GM12878 (cell line): ENCODE data around the gene ADAMTS19. TPM values are rescaled to one million over a fixed set of nuclear protein-coding genes. Genes with fewer than 3 reads are reported as not detected.
"Not testable (repeated sequence)": the region's sequence is repeated elsewhere in the genome, so short reads cannot be mapped to it uniquely, and the experiment has no call there.

ENCODE experiments used
- ATAC-seq: fragments of 200-7000 bp; cut with Tn5 transposase; 3 replicates; pipeline ENCODE4 v1.9.1; 2020; ENCODE audit warnings: mild to moderate bottlenecking, moderate library complexity
- BruUV-seq: library from RNA; stranded (reverse); fragments of 400-500 nt; replicated peaks from 2 replicates; lab custom pipeline; 2021; lab: Mats Ljungman, UMichigan
- CTCF ChIA-PET: fragments of 300-600 bp; sonication (Branson Sonifier 250); formaldehyde crosslinking; extraction: SDS; loops from one replicate; lab custom pipeline; 2021; ENCODE audit warnings: inconsistent platforms; lab: Yijun Ruan, JAX
- POLR2A ChIA-PET: fragments of 350-600 bp; formaldehyde crosslinking; extraction: SDS; loops from one replicate; lab custom pipeline; 2021; ENCODE audit warnings: inconsistent platforms; lab: Charles Lee
- RAD21 ChIA-PET: fragments of 300-600 bp; sonication (Branson Sonifier 250); formaldehyde crosslinking; loops from one replicate; lab custom pipeline; 2023; ENCODE audit warnings: antibody characterized with exemption; ENCODE audit not compliant: unreplicated experiment; lab: Charles Lee
- SMC1A ChIA-PET: fragments of 300-600 bp; sonication (Branson Sonifier 250); formaldehyde crosslinking; loops from one replicate; lab custom pipeline; 2023; ENCODE audit not compliant: unreplicated experiment, uncharacterized antibody; lab: Charles Lee
- DNase-seq: peaks from one replicate; pipeline ENCODE4 v3.0.0-alpha.2; 2011; ENCODE audit warnings: low read depth, low spot score
- FAIRE-seq: peaks from 3 replicates; lab custom pipeline; 2011; peaks lifted over from hg19 to GRCh38; lab: Jason Lieb, UNC
- H2AFZ ChIP-seq: 2 replicates; pipeline ENCODE4 v1.6.0; 2011; ENCODE audit warnings: low read depth, low read length, control low read depth; ENCODE audit not compliant: control insufficient read depth
- H3K27ac ChIP-seq: 2 replicates; pipeline ENCODE4 v1.5.1; 2011; ENCODE audit warnings: control low read depth; ENCODE audit not compliant: control insufficient read depth, insufficient read depth
- H3K27me3 ChIP-seq, 2 experiments: replicated peaks in 1 of 2; 2 replicates each; pipeline versions ENCODE4 v1.6.0 to v1.6.1; 2011; ENCODE audit warnings: low read length in 1 of 2; ENCODE audit not compliant: control insufficient read depth in 2 of 2, insufficient read depth in 2 of 2
- H3K36me3 ChIP-seq, 2 experiments: 2 replicates each; pipeline ENCODE4 v1.5.1; 2011; ENCODE audit warnings: low read length in 1 of 2; ENCODE audit not compliant: control insufficient read depth in 2 of 2, insufficient read depth in 2 of 2
- H3K4me1 ChIP-seq: 2 replicates; pipeline ENCODE4 v1.6.1; 2011; ENCODE audit warnings: mild to moderate bottlenecking, low read length, moderate library complexity, mixed read lengths; ENCODE audit not compliant: control insufficient read depth, insufficient read depth
- H3K4me2 ChIP-seq: 2 replicates; pipeline ENCODE4 v1.6.0; 2011; ENCODE audit warnings: control low read depth; ENCODE audit not compliant: control insufficient read depth, insufficient read depth
- H3K4me3 ChIP-seq: fragments of 200-600 bp; sonication (generic); 2 replicates; pipeline ENCODE4 v1.5.1; 2016
- H3K79me2 ChIP-seq: 2 replicates; pipeline ENCODE4 v1.6.0; 2011; ENCODE audit warnings: low read length; ENCODE audit not compliant: control insufficient read depth, insufficient read depth
- H3K9ac ChIP-seq: 2 replicates; pipeline ENCODE4 v1.8.0; 2011; ENCODE audit warnings: low read length, control low read depth, mixed read lengths; ENCODE audit not compliant: control insufficient read depth, insufficient read depth
- H3K9me3 ChIP-seq: replicated peaks from 3 replicates; pipeline ENCODE4 v1.5.1; 2011; ENCODE audit warnings: mild to moderate bottlenecking, low read length; ENCODE audit not compliant: control insufficient read depth, insufficient read depth
- H4K20me1 ChIP-seq: 2 replicates; pipeline ENCODE4 v1.6.0; 2011; ENCODE audit not compliant: control insufficient read depth, insufficient read depth
- EED ChIP-seq: sonication (generic); IDR thresholded peaks from 2 replicates; pipeline ENCODE4 v1.6.1; 2016; ENCODE audit warnings: antibody characterized with exemption, low read depth
- FOS ChIP-seq: IDR thresholded peaks from 3 replicates; pipeline ENCODE4 v1.6.1; 2011; ENCODE audit warnings: borderline replicate concordance; ENCODE audit not compliant: insufficient read length; ENCODE audit errors: extremely low read depth
- LARP7 ChIP-seq: fragments of 450-650 bp; IDR thresholded peaks from 2 replicates; pipeline ENCODE4 v1.6.1; 2017; ENCODE audit warnings: mild to moderate bottlenecking
- NRF1 ChIP-seq: conservative IDR thresholded peaks from 2 replicates; pipeline ENCODE4 v1.6.1; 2011; ENCODE audit warnings: mild to moderate bottlenecking, low read depth, low read length, improper control_type of control experiment
- SUZ12 ChIP-seq: fragments of 200-600 bp; sonication (generic); IDR thresholded peaks from one replicate; pipeline ENCODE4 v1.6.1; 2018; ENCODE audit warnings: antibody characterized with exemption, mild to moderate bottlenecking; ENCODE audit not compliant: unreplicated experiment
- YBX1 ChIP-seq: fragments of 450-650 bp; IDR thresholded peaks from 2 replicates; pipeline ENCODE4 v1.6.1; 2016; ENCODE audit warnings: antibody characterized with exemption
- ZNF622 ChIP-seq: fragments of 450-650 bp; IDR thresholded peaks from 2 replicates; pipeline ENCODE4 v1.6.1; 2017; ENCODE audit warnings: mild to moderate bottlenecking, inconsistent platforms
- WGBS: methylation state at CpG from one replicate; pipeline ENCODE4 v1.1.6; 2016; ENCODE audit warnings: low lambda C conversion rate; ENCODE audit not compliant: insufficient replicate concordance, insufficient coverage; ENCODE audit errors: missing lambda C conversion rate; 5-methylcytosine and 5-hydroxymethylcytosine counted together
- in situ Hi-C: fragments of 300-500 bp; cut with MboI; formaldehyde crosslinking; loops from 9 replicates; pipeline ENCODE4 v1.14.3; 2018; ENCODE audit warnings: mixed read lengths
- intact Hi-C: fragments of 100-400 bp; cut with micrococcal nuclease; formaldehyde crosslinking; loops from one replicate; pipeline ENCODE4 v1.14.2; 2022; ENCODE audit not compliant: unreplicated experiment
- polyA plus RNA-seq, 11 experiments: library from polyadenylated mRNA; depleted of rRNA in 4 of 11; unstranded in 6 of 11; stranded (reverse) in 5 of 11; fragments of >200 nt; fragmentation: Nextera tagmentation in 4 of 11; fragmentation: Illumina TruSeq in 1 of 11; extraction: Ambion mirVana in 4 of 11; extraction: Trizol in 1 of 11; gene quantifications; 1 replicate in 1 of 11; 2 replicates in 10 of 11; pipeline versions ENCODE4 v1.2.1 to v1.2.3, GENCODE V29; 2011 to 2016; ENCODE audit warnings: inconsistent platforms in 2 of 11, missing spikeins in 2 of 11, low read depth in 1 of 11
- total RNA-seq, 4 experiments: library from RNA; depleted of rRNA in 3 of 4; stranded (reverse); fragments of >200 nt in 3 of 4; fragmentation: Illumina TruSeq in 1 of 4; extraction: Trizol in 1 of 4; gene quantifications; 2 replicates each; pipeline versions ENCODE4 v1.2.1 to v1.2.3, GENCODE V29; 2013 to 2021
- TF ChIP-seq, protein P1 (sequence below): fragments of 450-650 bp; IDR thresholded peaks from 2 replicates; pipeline ENCODE4 v1.6.1; 2017; ENCODE audit warnings: low read depth, mild to moderate bottlenecking, moderate library complexity
- TF ChIP-seq, protein P2 (sequence below): IDR thresholded peaks from 2 replicates; pipeline ENCODE4 v1.6.1; 2011; ENCODE audit warnings: mild to moderate bottlenecking, low read depth, low read length, moderate library complexity; ENCODE audit not compliant: insufficient replicate concordance
- TF ChIP-seq, protein P3 (sequence below): IDR thresholded peaks from 2 replicates; pipeline ENCODE4 v1.6.1; 2011; ENCODE audit warnings: borderline replicate concordance, low read depth, mild to moderate bottlenecking, moderate library complexity, mixed read lengths, low read length; ENCODE audit not compliant: insufficient read depth; ENCODE audit errors: extremely low read length

The ADAMTS19 gene
- total and polyA plus RNA-seq, 10 of the 15 experiments (the other 5 are each of a cell fraction or from before 2014, with no cell fraction given) = not detected

DNA sequence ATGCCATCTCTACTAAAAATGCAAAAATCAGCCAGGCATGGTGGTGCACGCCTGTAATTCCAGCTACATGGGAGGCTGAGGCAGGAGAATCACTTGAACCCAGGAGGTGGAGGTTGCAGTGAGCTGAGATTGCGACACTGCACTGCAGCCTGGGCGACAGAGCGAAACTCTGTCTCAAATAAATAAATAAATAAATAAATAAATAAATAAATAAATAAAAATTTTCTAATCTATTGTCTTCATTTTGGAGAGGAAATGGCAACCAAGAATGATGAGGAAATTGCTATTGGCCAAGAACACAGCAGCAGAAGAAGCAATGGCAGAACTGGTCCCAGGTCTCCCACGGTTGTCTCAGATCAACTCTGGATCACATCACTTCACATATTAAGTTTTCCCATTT, 31.5 kb upstream of the ADAMTS19 start:
- WGBS = 50% methylated on average over 5 of the region's 5 CpGs
- DNase-seq, H2AFZ ChIP-seq, H3K9ac ChIP-seq, H3K79me2 ChIP-seq, H3K27ac ChIP-seq, in situ Hi-C loops, BruUV-seq, H3K9me3 ChIP-seq, H3K27me3 ChIP-seq, ATAC-seq, intact Hi-C loops, POLR2A ChIA-PET, H3K4me2 ChIP-seq, RAD21 ChIA-PET, H4K20me1 ChIP-seq, H3K36me3 ChIP-seq, SMC1A ChIA-PET, CTCF ChIA-PET, FAIRE-seq, H3K4me1 ChIP-seq, H3K4me3 ChIP-seq: not testable (repeated sequence)

DNA sequence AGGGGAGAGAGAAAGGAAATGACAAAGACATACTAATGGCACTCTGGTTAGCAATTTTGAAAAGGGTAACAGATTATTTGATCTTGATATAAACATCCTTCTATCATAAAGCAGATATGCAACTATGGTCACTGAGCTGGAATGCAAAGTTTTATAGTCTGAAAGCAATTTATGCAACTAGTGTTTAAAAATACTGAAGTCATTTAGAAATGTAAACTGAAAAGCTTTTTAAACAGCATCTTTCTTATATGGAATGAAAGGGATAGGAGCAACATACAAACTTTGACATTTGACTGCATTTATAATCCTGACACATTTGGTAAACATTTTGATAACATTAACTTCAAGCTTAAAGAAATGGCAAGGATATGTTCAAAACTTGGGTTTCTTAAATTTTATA, 28.7 kb upstream of the ADAMTS19 start:
- H3K36me3 ChIP-seq = no peaks in the 10 kb centered on the region
- no peak overlapping the region for H3K9ac ChIP-seq
- ChIA-PET CTCF (no interaction called here), POLR2A (no interaction called here), RAD21 (no interaction called here), SMC1A (interaction anchor here (1.5 kb wide), 1 partner anchor 11 kb away, joined by 3 read pairs; no protein-coding TSS in a partner anchor)
- no peaks in the 10 kb centered on the region for H3K27me3 ChIP-seq
- no peak for DNase-seq
- FAIRE-seq = no peak
- H3K79me2 ChIP-seq = no peaks in the 10 kb centered on the region
- no peaks in the 10 kb centered on the region for H4K20me1 ChIP-seq
- H3K27ac ChIP-seq = no peak overlapping the region
- no peaks in the 10 kb centered on the region for H3K9me3 ChIP-seq
- H3K4me2 ChIP-seq = no peak overlapping the region
- BruUV-seq = no TSS peak
- H2AFZ ChIP-seq = no peak overlapping the region
- no peaks in the 10 kb centered on the region for H3K4me1 ChIP-seq
- no peak for ATAC-seq
- intact Hi-C loops = no loop called here
- no peak for TF ChIP-seq EED
- TF ChIP-seq LARP7 = no peak
- no peak for TF ChIP-seq YBX1
- no peak for TF ChIP-seq ZNF622
- no peak for TF ChIP-seq FOS
- no peak for TF ChIP-seq SUZ12
- TF ChIP-seq, protein P1, sequence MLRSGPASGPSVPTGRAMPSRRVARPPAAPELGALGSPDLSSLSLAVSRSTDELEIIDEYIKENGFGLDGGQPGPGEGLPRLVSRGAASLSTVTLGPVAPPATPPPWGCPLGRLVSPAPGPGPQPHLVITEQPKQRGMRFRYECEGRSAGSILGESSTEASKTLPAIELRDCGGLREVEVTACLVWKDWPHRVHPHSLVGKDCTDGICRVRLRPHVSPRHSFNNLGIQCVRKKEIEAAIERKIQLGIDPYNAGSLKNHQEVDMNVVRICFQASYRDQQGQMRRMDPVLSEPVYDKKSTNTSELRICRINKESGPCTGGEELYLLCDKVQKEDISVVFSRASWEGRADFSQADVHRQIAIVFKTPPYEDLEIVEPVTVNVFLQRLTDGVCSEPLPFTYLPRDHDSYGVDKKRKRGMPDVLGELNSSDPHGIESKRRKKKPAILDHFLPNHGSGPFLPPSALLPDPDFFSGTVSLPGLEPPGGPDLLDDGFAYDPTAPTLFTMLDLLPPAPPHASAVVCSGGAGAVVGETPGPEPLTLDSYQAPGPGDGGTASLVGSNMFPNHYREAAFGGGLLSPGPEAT = no peak
- TF ChIP-seq, protein P2, sequence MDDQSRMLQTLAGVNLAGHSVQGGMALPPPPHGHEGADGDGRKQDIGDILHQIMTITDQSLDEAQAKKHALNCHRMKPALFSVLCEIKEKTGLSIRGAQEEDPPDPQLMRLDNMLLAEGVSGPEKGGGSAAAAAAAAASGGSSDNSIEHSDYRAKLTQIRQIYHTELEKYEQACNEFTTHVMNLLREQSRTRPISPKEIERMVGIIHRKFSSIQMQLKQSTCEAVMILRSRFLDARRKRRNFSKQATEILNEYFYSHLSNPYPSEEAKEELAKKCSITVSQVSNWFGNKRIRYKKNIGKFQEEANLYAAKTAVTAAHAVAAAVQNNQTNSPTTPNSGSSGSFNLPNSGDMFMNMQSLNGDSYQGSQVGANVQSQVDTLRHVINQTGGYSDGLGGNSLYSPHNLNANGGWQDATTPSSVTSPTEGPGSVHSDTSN = no peak
- TF ChIP-seq, protein P3, sequence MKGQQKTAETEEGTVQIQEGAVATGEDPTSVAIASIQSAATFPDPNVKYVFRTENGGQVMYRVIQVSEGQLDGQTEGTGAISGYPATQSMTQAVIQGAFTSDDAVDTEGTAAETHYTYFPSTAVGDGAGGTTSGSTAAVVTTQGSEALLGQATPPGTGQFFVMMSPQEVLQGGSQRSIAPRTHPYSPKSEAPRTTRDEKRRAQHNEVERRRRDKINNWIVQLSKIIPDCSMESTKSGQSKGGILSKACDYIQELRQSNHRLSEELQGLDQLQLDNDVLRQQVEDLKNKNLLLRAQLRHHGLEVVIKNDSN = no peak
- TF ChIP-seq NRF1 = no peak
- in situ Hi-C loops = no loop called here
- H3K4me3 ChIP-seq = no peak overlapping the region
